GM19035 (cell line): ENCODE results near the gene BOD1L1.
"Not testable (repeated sequence)": the region's sequence is repeated elsewhere in the genome, so short reads cannot be mapped to it uniquely, and the experiment has no call there.

Source experiments
- ATAC-seq: cut with Tn5 transposase; IDR thresholded peaks from one replicate; pipeline ENCODE4 v1.9.1; 2021; ENCODE audit not compliant: unreplicated experiment

BOD1L1 gene

DNA sequence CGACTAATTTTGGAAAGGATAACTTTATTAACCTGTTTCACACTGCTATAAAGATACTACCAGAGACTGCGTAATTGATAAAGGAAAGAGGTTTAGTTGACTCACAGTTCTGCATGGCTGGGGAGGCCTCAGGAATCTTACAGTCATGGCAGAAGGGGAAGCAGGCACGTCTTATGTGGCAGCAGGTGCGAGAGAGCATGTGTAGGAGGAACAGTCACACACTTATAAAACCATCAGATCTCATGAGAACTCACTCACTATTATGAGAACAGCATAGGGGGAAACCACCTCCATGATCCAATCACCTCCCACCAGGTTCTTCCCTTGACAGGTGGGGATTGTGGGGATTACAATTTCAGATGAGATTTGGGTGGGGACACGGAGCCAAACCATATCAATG, 67.4 kb downstream of the BOD1L1 start:
- ATAC-seq: not testable (repeated sequence)

DNA sequence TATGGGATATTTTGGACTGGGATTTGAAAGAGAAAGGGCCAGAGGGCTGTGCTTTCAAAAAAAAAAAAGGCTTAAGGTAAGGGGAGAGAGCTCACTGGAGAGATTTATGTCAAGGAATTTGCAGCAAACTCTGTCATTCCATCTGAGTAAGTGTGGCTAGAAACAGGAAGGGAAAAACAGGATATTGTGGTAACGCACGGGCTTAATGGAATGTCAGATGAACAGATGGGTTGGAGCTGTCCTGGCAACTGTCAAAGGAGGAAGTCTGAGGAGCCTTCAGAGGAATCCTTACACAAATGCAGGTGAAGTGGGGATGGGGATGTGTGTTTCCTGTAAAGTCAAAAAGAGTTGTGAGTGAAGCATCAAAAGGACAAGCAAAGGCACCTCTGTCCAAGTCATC, 68.1 kb downstream of the BOD1L1 start:
- ATAC-seq: no peak

DNA sequence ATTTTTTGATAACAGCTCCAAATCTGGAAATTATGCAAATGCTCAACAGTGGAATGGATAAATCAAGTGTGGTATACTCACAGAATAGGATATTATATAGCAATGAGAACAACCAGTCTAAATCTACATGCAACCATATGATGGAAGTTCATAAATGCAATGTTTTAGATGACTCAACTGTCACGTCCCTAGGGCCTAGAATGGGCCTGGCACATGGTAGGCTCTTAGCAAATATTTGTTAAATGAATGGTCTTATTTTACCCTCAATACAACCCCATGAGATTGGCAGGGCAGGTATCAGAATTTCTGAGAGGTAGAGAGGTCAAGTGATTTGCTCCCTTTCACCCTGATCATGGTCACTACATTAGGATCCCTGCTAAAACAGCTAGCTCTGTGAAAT, 68.6 kb downstream of the BOD1L1 start:
- no peak for ATAC-seq

DNA sequence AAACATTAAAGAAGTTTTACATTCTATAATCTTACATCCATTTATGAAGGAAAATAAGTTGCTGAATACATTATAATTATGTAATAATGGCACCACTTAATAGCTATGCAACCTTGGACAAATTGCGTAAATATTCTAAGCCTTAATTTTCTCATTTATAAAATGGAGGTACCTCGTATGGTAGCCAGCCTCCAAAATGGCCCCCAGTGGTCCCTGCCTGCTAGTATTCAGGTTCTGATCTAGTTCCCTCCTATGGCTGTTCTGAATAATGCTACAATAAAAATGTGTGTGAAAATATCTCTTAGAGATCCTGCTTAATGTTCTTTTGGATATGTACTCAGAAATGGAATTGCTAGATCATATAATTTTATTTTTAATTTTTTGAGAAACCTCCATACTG, 72.2 kb downstream of the BOD1L1 start:
- no peak for ATAC-seq

DNA sequence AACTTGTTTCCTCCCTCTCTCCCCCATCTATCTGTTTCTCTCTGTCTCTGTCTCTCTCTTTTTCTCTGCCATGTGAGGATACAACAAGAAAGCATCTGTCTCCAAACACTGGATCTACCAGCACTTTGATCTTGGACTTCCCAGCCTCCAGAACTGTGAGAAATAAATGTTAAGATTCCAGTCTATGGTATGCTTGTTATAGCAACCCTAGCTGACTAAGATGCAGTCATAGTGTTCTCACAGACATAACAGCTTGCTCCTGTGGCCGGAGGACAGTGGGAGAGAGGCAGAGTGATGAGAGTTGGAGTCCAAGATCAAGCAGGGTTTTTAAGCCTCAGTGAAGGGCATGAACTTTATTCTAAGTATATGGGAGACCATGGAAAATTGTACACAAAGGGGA, 74.4 kb downstream of the BOD1L1 start:
- no peak for ATAC-seq

DNA sequence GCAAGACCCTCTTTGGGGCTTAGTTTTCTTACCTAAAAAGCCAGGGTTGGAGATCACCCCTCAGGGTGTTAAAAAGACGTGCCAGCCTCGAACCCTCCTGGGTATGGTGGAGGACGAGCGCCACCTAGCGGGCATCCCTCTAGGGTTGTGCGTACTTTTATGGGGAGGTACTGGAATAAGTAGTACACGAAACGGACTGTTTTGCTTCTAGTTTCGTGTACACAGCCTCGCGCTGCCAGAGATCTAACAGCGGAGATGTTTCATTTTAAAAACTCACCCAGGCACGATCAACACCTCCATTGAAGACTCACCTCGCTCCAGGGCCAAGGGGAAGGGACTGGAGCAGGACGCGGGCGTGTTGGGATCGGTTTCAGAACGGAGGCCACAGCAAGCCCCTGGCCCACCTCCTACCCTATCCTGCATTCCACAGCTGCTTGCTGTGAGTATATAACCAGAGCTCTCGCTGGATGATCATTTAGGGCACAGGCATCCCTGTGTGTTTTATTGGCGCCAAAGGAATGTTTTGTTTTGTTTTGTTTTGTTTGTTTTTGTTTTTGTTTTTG, 78.5 kb downstream of the BOD1L1 start:
- ATAC-seq: peak; percentile 74

DNA sequence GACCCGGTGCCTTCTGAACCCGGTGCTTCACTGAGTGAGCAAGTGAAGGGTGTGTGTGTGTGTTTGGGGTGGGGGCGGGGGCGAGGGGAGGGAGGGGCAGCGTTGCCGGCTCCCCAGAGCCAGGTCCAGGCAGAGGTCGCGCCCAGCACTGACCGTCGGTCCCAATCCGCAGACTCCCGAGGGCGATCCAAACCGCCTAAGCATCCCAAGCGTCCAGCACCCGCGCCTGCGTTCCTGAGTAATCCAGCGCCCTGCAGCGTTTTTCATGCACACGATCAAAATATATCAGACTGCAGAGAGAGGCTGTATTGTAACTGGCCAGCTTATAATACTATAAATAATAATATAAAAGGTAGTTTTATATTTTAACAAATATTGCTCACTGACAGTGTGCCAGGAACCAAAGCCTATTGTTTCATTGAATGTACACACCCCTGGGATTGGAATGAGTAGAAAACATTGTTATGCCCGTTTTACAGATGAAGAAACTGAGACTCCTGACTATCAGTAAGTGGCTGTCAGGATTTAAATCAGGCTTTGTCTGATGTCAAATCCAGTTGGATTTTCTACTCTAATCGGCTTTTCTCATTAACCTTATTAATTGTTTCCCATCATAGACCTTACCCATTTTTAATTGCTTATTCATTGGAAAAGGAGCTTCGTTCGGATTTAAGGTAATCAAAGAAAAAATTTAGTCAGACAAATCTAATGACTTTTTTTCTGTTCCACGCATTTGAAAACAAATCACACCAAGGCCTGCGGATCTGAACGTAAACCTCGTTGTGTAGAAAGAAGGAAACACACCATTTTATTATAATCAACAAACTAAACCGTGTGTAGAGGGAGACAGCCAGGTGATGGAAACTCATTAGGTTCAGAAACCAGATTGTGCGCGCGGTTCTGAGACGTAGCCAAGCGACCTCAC, 79.2 kb downstream of the BOD1L1 start:
- ATAC-seq: peak; percentile 4

DNA sequence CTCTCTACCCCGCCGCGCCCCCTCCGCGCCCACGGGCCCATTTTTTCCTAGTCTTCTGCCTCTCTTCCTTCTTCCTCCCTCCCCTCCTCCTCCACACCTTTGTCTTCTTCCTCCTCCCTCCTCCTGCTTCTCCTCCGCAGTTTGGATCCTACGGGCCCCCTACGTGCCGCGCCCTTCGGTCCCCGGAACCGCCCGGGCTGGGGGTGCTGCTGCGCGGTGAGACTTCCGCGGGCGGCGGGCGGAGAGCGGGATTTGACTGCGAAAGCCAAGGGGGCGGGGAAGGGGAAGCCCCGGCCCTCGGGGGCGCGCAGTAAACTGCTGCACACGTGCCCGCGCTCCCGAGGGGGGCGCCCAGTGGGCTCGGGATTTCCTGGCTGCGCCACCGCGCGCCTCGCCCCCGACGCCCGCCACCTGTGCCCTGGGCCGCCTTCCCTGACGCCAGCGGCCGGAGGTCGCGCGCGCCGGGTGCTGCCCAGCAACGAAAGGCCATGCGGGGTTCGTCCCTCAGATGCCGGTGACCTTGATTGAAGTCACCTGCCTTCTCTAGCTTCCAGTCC, 80.0 kb downstream of the BOD1L1 start:
- ATAC-seq: no peak

DNA sequence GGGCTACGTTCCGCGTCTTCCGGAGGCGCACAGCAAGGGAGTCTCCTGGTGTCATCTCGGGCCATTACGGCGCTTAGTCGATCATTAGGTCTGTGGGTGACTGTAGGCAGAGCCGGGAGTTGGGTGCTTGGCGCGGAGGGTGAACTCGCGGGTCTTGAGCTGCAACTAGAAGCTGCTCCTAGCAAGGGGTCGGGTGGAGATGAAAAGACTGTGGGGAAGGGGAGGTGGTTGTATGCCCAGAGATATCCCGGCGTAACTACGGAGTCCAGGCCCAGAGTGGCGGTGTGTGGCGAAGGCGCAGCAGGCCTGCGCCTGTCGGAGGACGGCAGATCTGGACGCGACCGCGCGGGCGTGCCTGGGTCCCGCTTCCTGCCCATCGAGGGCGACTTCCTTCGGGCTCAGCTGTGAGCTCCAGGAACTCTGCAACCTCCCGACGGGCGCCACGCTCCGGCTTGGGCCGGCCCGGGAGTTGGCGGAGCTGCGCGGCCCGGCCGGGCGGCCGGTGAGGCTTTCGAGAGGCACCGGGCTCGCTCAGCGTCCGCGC, 80.5 kb downstream of the BOD1L1 start:
- no peak for ATAC-seq

DNA sequence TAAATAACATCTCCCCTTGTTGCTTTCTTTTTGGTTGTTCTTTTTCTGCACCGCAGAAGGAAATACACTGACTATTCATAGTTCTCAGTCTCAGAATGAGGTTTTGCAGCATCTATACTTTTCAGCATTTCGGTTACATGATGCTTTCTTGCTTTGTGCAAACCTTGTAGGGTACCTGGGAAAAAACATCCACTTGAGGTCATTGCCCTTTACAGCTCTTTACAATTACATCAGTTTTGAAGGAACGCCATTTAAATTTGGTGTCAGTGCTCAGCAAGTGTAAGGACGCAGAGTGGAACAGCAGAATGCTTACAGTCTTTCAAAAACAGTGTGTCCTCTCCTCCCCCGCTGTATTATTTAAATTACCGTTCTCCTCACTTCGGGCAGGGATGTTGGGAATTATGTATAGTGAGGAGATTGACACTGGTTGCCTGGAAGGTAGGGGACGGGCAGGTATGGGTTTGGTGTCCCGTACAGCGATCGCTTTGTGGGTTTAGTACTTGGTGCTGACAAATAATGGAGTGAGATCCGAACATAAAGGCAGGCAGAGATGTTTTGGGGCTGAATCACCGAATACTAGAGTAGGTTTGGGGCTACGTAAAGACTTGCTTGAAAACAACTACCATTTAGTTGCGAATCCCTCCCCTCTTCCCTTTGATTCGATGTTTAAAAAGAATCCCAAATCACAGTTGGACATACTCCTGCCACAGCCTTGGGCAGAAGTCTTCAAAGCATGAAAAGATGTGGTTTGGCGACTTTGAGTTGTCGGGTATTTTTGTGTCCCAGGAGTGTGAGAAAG, 81.2 kb downstream of the BOD1L1 start:
- ATAC-seq: no peak

DNA sequence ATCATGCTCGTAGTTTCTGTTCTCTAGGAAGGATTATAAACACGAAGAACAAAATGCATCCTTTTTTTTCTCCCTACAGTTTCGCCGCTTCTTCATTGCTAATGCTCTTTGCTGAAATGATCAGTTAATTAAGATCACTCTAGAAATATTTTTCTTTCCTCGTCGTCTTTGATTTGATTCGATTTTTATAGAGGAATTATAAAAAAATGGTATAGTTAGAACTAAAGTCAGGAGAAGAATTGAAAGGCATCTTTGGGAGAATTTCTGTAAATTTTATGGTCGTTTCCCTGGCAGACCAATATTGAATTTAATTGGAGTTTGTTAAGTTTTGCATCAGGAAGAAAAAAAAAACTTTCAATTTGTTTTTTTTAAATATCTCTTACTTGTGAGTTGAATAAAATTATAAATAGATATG, 82.1 kb downstream of the BOD1L1 start:
- ATAC-seq: no peak

DNA sequence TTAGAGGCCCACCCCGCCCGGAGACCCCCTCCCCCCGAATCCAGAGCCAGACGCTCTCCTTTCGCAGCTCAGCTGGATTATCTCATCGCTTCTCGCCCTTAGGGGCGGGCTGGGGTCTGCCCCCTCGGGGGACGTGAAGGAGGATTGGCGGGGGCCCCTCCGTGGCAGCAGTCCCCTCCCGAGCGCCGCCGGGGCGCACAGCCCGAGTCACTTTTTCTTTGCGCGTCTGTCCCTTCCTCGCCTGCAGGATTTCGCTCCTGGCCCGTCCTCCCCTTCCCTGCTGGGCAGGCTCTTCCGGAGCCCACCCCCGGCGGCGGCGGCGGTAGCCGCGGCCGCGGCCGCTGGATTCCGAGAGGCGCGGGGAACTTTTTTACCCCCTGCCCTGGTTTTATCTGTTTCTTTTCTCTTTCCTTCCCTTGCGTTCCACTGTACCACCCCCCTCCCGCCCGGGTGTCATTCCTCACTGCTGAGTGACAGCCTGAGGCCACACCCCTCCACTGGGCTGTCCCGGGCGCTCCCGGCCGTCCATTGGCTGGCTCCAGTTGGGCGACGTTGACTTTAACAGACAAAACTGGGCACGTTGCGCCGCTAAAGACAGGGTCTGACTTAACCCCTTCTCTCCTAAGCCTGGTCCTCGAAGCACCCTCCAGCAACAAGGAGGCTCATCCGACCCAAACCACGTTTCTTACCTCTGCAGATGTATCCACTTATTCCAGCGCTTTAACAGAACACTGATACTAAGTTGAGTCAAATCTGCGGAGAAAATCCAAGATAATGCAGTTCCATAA, 82.7 kb downstream of the BOD1L1 start:
- peak; percentile 54 for ATAC-seq

DNA sequence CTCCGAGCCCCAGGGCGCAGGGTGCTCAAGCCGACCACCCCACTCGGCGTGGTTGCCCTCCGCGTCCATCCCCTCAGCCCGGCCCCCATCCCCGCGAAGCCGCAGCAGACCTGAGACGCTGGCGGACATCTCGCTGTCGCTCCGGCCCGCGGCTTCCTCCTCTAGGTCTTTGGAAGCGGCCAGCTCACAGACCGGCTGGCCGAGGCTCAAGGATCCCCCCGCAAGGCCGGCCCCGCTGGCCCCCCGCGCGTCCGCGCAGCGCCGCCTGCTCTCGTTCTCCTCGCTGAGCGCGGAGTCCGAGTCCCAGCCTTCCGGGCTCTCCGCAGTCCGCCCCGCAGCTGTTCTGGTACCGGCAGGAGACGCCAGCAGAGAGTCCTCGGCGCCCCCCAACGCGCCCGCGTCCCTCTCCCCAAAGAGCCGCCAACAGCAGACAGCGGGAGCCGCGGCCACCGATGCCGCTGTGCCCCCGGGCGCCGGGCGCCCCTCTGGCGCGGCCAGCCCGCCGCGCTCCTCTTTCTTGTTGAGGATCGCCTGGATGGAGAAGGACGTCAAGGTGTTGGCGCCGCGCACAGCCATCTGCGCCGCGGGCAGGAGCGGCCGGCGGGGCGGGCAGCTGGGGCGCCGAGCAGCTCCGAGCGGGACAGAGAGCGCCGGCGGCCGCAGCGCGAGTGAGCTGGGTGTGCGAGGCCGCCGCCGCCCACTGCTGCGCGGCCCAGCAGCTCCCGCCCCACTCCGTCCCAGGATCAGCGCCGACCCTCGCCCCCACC, 83.5 kb downstream of the BOD1L1 start, which contains the start of gene NKX3-2:
NKX3-2 (minus strand) TSS at position 670 of the 767 bp plus-strand sequence; CDS start at position 576, 94 bp downstream.
- ATAC-seq: no peak

DNA sequence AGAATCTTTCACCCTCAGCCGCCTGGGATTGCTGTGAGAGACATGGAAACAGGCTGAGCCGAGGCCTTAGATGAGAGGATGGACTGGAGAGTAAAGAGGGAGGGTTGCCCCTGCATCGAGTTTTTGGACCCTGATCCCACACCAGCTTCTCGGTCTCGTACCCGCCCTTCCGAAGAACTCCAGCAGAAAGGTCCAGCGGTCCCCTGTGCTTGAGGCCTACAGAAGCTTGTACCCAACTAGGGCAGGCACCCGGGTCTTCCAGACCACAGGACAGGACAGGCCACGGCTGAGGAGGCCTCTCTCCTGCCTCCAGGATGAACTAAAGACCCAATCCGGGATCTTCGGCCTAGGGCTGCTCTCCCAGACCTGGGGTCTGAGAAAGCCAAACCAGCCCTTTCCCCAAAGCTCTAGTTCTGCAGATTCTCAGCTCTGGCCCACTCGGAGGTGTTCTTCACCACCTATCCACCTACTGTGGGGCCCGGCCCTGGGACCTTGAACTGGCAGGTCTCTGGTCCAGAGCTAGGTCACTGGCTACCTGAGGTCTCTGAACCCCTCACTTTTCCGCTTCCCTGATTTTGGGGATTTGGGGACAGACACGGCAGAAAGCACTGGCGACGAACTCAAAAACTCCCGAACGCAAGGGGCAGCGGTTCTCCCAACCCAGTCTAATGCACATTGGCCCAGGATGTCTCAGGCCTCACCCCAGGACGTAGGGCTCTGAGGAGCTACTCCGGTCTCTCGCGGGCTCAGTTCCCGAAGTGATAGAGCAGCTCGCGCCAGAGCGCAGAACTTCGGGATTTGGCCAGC, 84.3 kb downstream of the BOD1L1 start:
- ATAC-seq: no peak

DNA sequence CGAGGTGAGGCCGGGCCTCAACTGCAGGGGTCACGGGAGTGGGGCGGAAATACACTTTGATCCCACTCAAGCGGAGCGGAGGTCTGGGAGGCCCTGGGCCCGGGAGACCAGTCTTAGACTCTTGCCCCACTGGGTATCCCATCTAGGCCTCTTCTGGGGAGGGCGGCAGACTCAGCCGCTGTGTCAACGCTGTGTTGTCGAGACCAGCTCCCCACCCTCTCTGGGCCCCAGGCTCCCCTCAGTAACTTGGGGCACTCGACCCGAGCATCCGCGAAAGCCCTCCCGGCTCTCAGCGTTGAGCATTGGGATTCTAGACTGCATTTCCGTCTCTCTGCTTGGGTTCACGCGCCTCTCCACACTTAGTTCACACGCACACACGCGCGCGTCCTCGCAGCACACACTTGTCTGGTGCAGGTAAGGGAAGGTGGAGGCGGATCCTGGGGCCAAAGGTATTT, 84.9 kb downstream of the BOD1L1 start:
- ATAC-seq: no peak

DNA sequence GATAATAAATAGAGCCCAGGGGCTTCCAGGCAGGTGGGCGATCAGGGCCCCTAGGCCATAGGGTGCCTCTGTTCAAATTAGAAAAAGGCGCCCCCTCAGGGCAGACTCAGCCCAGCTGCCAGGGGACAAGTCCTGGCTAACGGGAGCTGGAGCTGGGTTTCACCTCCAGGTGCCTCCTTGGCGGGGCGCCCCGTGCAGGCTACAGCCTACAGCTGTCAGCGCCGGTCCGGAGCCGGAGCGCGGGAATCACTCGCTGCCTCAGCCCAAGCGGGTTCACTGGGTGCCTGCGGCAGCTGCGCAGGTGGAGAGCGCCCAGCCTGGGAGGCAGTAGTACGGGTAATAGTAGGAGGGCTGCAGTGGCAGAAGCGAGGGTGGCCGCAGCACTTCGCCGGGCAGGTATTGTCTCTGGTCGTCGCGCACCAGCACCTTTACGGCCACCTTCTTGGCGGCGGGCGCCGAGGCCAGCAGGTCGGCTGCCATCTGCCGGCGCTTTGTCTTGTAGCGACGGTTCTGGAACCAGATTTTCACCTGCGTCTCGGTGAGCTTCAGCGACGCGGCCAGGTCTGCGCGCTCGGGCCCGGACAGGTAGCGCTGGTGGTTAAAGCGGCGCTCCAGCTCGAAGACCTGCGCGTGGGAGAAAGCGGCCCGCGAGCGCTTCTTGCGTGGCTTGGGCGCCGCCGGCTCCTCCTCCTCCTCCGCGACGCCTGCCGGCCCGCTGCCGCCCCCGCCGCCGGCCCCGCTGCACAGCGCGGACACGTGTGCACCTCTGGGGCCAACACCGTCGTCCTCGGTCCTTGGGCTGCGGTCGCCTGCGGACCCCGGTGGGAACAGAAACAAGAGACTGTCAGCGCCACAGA, 85.6 kb downstream of the BOD1L1 start:
- no peak for ATAC-seq

DNA sequence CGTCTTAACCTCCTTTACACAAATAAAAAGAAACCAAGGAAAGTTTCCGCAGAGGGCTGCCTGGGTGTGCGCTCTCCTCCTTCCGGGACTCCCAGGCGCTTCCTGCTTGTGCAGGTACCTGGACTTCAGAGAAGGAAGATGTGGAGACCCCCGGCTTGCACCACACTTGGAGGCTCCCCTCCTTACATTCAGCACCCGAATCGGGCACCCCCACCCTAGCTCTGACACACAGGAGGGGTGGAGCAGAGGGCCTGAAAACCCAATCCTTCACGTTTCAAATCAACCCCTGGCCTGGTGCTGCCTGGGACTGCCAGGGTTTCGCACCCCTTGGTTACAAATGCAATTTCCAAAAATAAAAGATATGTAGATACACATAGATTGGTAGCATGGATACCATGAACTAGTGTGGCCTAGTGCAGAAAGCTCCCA, 86.3 kb downstream of the BOD1L1 start:
- ATAC-seq: no peak
